HL-60 (cell line): ENCODE results near the gene PTPRN2.

Experiments used
- GABPA ChIP-seq: IDR thresholded peaks from 2 replicates; pipeline ENCODE4 v1.6.1; 2012; ENCODE audit warnings: low read depth
- POLR2AphosphoS5 ChIP-seq: IDR thresholded peaks from 2 replicates; pipeline ENCODE4 v1.6.1; 2012; ENCODE audit warnings: low read depth
- TF ChIP-seq, protein P1 (sequence below): IDR thresholded peaks from one replicate; pipeline ENCODE4 v1.5.1; 2011; ENCODE audit warnings: low read length, control low read depth, inconsistent platforms; ENCODE audit not compliant: insufficient read depth
- TF ChIP-seq, protein P2 (sequence below): IDR thresholded peaks from 2 replicates; pipeline ENCODE4 v1.6.1; 2012; ENCODE audit warnings: low read depth; ENCODE audit not compliant: insufficient replicate concordance

DNA sequence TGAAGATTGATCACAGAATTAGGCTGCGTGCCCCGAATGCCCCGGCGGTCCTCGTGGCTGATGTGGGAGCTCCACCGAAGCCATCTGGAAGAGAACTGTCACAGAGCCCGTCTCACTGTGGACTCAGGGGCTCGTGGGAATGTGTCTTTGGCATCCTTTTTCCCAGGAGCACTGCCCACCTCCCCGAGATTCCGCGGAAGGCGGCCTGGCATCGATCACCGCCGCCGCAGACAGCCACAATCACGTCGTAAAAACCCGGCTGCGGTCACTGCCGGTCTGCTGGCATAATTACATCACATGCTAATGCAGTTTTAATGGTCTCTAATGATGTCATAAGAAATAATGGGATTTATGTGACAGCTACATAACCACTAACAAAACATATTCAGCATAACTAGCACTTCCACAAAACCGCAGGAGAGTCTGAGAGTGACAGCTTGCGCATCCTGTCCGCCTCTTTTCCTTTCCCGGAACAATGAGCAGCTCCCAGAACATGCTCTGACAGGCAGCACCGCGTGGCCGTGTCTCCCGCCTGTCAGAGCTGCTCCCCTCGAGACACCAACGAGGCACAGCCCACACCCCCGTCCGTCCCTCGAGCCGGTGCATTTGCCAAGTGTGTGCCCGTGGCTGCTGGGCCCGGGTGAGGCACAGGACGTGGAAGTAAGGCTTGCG is 490.0 kb downstream of the PTPRN2 start:
- TF ChIP-seq, protein P1, sequence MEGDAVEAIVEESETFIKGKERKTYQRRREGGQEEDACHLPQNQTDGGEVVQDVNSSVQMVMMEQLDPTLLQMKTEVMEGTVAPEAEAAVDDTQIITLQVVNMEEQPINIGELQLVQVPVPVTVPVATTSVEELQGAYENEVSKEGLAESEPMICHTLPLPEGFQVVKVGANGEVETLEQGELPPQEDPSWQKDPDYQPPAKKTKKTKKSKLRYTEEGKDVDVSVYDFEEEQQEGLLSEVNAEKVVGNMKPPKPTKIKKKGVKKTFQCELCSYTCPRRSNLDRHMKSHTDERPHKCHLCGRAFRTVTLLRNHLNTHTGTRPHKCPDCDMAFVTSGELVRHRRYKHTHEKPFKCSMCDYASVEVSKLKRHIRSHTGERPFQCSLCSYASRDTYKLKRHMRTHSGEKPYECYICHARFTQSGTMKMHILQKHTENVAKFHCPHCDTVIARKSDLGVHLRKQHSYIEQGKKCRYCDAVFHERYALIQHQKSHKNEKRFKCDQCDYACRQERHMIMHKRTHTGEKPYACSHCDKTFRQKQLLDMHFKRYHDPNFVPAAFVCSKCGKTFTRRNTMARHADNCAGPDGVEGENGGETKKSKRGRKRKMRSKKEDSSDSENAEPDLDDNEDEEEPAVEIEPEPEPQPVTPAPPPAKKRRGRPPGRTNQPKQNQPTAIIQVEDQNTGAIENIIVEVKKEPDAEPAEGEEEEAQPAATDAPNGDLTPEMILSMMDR = no peak
- no peak for TF ChIP-seq POLR2AphosphoS5
- no peak for TF ChIP-seq GABPA
- TF ChIP-seq, protein P2, sequence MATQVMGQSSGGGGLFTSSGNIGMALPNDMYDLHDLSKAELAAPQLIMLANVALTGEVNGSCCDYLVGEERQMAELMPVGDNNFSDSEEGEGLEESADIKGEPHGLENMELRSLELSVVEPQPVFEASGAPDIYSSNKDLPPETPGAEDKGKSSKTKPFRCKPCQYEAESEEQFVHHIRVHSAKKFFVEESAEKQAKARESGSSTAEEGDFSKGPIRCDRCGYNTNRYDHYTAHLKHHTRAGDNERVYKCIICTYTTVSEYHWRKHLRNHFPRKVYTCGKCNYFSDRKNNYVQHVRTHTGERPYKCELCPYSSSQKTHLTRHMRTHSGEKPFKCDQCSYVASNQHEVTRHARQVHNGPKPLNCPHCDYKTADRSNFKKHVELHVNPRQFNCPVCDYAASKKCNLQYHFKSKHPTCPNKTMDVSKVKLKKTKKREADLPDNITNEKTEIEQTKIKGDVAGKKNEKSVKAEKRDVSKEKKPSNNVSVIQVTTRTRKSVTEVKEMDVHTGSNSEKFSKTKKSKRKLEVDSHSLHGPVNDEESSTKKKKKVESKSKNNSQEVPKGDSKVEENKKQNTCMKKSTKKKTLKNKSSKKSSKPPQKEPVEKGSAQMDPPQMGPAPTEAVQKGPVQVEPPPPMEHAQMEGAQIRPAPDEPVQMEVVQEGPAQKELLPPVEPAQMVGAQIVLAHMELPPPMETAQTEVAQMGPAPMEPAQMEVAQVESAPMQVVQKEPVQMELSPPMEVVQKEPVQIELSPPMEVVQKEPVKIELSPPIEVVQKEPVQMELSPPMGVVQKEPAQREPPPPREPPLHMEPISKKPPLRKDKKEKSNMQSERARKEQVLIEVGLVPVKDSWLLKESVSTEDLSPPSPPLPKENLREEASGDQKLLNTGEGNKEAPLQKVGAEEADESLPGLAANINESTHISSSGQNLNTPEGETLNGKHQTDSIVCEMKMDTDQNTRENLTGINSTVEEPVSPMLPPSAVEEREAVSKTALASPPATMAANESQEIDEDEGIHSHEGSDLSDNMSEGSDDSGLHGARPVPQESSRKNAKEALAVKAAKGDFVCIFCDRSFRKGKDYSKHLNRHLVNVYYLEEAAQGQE = no peak
